HL-60 (cell line): ENCODE data around the gene EXOC5.

ENCODE experiments used
- CTCF ChIP-seq: IDR thresholded peaks from one replicate; pipeline ENCODE4 v1.5.1; 2011; ENCODE audit warnings: low read length, control low read depth, inconsistent platforms; ENCODE audit not compliant: insufficient read depth
- GABPA ChIP-seq: IDR thresholded peaks from 2 replicates; pipeline ENCODE4 v1.6.1; 2012; ENCODE audit warnings: low read depth
- POLR2AphosphoS5 ChIP-seq: IDR thresholded peaks from 2 replicates; pipeline ENCODE4 v1.6.1; 2012; ENCODE audit warnings: low read depth
- REST ChIP-seq: IDR thresholded peaks from 2 replicates; pipeline ENCODE4 v1.6.1; 2012; ENCODE audit warnings: low read depth; ENCODE audit not compliant: insufficient replicate concordance
- SPI1 ChIP-seq: IDR thresholded peaks from 2 replicates; pipeline ENCODE4 v1.6.1; 2012; ENCODE audit warnings: low read depth, mild to moderate bottlenecking, borderline replicate concordance

DNA sequence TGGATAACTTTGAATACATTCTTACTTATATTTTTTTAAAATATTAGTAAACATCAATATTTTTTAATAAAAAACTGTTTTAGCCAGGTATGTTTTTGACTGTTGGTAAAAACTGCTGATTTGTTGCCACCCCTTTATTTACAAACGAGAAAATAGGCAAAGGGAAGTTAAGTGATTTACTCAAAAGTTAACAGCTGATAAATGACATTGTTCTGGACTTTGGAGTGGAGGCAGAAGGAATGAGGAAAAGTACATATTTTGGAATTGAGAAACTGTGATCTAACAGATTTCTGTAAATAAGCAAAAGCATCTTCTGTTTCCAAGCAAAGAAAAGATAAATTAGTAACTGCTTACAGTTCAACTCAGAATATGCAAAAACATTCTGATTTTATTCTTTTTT is 4.5 kb upstream of the EXOC5 start:
- TF ChIP-seq REST (no peak), CTCF (no peak), POLR2AphosphoS5 (no peak), GABPA (no peak), SPI1 (no peak)
